Osteocyte (in vitro differentiated cells): Measurements from ENCODE around the gene GRM4. TPM values are rescaled to one million over a fixed set of nuclear protein-coding genes. Genes with fewer than 3 reads are reported as not detected.

Experiments
- DNase-seq: peaks from one replicate; pipeline ENCODE4 v3.0.0; 2021; ENCODE audit warnings: mixed read lengths; ENCODE audit not compliant: unreplicated experiment; ENCODE audit errors: extremely low spot score
- H3K27ac Mint-ChIP-seq: one replicate; pipeline ENCODE4 v1.8.0; 2021; ENCODE audit warnings: mild to moderate bottlenecking, mixed read lengths; ENCODE audit not compliant: unreplicated experiment
- H3K27me3 Mint-ChIP-seq: one replicate; pipeline ENCODE4 v1.8.0; 2021; ENCODE audit warnings: mixed read lengths; ENCODE audit not compliant: unreplicated experiment
- H3K36me3 Mint-ChIP-seq: one replicate; pipeline ENCODE4 v1.8.0; 2021; ENCODE audit warnings: mixed read lengths; ENCODE audit not compliant: unreplicated experiment
- H3K4me1 Mint-ChIP-seq: one replicate; pipeline ENCODE4 v1.8.0; 2021; ENCODE audit warnings: mixed read lengths; ENCODE audit not compliant: unreplicated experiment
- H3K4me3 Mint-ChIP-seq: one replicate; pipeline ENCODE4 v1.8.0; 2021; ENCODE audit warnings: mild to moderate bottlenecking, moderate library complexity, mixed read lengths; ENCODE audit not compliant: unreplicated experiment
- H3K9me3 Mint-ChIP-seq: one replicate; pipeline ENCODE4 v1.8.0; 2021; ENCODE audit warnings: mixed read lengths; ENCODE audit not compliant: unreplicated experiment
- total RNA-seq: library from RNA; stranded (reverse); gene quantifications from 2 replicates; pipeline ENCODE4 v1.2.1, GENCODE V29; 2021
- TF ChIP-seq, protein P1 (sequence below): fragments of 200-600 bp; sonication (generic); IDR thresholded peaks from 2 replicates; pipeline ENCODE4 v1.5.0; 2021; ENCODE audit warnings: antibody characterized with exemption, mild to moderate bottlenecking, moderate library complexity

Gene GRM4
- total RNA-seq, 1 donor from 2014 or later: 0.40 TPM

DNA sequence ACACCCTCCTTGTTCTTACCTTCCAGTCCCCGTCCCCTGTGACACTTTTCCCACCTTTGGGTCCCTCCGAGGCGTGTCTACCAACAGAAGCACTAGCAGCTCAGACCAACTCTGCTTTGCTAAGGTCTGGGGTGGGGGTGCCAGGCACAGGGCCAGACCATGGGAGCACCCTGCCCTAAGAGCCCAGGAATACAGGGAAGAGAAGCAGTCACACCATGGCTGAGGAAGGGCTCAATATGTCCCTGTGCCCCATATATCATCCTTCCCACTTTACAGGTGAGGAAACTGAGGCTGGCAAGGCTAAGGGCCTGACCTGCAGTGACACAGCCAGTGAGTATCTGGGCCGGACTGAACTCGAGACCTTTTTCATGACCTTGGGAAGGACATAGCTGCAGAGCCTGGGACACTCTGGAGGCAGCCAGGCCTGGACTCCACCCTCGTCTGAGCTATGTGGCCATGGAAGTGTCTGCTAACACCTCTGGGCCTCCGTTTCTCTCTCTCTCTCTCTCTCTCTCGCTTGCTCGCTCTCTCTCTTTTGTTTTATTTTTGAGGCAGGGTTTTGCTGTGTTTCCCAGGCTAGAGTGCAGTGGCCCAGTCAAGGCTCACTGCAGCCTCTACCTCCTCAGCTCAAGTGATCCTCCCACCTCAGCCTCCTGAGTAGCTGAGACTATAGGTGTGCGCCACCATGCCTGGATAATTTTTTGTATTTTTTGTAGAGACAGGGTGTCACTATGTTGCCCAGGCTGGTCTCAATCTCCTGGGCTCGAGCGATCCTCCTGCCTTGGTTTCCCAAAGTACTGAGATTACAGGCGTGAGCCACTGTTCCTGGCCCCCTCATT lies 156.7 kb downstream of the GRM4 start:
- H3K27ac Mint-ChIP-seq: no peak overlapping the region
- H3K9me3 Mint-ChIP-seq: peaks cover 6% of the 10 kb centered on the region
- H3K27me3 Mint-ChIP-seq: peaks cover 24% of the 10 kb centered on the region
- no peak overlapping the region for H3K4me3 Mint-ChIP-seq
- peak; percentile 53 for DNase-seq
- TF ChIP-seq, protein P1, sequence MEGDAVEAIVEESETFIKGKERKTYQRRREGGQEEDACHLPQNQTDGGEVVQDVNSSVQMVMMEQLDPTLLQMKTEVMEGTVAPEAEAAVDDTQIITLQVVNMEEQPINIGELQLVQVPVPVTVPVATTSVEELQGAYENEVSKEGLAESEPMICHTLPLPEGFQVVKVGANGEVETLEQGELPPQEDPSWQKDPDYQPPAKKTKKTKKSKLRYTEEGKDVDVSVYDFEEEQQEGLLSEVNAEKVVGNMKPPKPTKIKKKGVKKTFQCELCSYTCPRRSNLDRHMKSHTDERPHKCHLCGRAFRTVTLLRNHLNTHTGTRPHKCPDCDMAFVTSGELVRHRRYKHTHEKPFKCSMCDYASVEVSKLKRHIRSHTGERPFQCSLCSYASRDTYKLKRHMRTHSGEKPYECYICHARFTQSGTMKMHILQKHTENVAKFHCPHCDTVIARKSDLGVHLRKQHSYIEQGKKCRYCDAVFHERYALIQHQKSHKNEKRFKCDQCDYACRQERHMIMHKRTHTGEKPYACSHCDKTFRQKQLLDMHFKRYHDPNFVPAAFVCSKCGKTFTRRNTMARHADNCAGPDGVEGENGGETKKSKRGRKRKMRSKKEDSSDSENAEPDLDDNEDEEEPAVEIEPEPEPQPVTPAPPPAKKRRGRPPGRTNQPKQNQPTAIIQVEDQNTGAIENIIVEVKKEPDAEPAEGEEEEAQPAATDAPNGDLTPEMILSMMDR: no peak
- H3K36me3 Mint-ChIP-seq: no peaks in the 10 kb centered on the region
- peaks cover 4% of the 10 kb centered on the region for H3K4me1 Mint-ChIP-seq

GRCh38 chr6:33988121-33989015 lies 157.5 kb downstream of the GRM4 start:
- Mint-ChIP-seq H3K9me3 (peaks cover 6% of the 10 kb centered on the region), H3K4me1 (peaks cover 4% of the 10 kb centered on the region), H3K36me3 (no peaks in the 10 kb centered on the region), H3K4me3 (no peak overlapping the region), H3K27ac (no peak overlapping the region), H3K27me3 (peaks cover 20% of the 10 kb centered on the region)
- TF ChIP-seq, protein P1: no peak
- peak; percentile 81 for DNase-seq

GRCh38 chr6:33987531-33988021 lies 158.3 kb downstream of the GRM4 start:
- TF ChIP-seq, protein P1: no peak
- peaks cover 6% of the 10 kb centered on the region for H3K9me3 Mint-ChIP-seq
- no peaks in the 10 kb centered on the region for H3K36me3 Mint-ChIP-seq
- no peak overlapping the region for H3K27ac Mint-ChIP-seq
- H3K4me1 Mint-ChIP-seq: peaks cover 4% of the 10 kb centered on the region
- peak; percentile 40 for DNase-seq
- H3K4me3 Mint-ChIP-seq: no peak overlapping the region
- peaks cover 17% of the 10 kb centered on the region for H3K27me3 Mint-ChIP-seq

DNA sequence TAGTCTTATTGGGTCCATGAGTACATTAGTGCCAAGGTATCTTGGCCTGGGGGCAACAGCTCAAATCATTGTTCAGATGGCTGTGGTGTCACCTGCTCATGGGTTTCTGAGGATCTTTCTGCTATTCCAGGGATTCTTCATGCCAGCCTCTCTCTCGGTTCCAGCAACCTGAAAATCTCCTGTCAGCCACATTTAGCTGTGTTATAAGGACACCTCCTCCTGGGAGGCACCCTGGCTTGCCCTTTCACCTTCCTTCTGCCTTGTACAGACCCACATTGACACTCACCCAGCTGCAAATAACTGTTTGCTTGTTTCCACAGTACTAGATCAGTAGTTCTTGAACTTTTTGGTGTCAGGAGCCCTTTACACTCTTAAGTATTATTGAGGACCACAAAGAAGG lies 159.9 kb downstream of the GRM4 start:
- Mint-ChIP-seq H3K4me3 (no peak overlapping the region), H3K4me1 (peaks cover 4% of the 10 kb centered on the region), H3K36me3 (no peaks in the 10 kb centered on the region), H3K9me3 (peaks cover 6% of the 10 kb centered on the region), H3K27ac (no peak overlapping the region), H3K27me3 (peaks cover 14% of the 10 kb centered on the region)
- peak; percentile 49 for DNase-seq
- TF ChIP-seq, protein P1: no peak
